T47D (cell line): ENCODE data around the gene MLLT10.

Source experiments
- DNase-seq, 2 experiments: peaks; one replicate each; pipeline versions ENCODE4 v3.0.0 to v3.0.0-alpha.2; 2011 to 2012; ENCODE audit warnings: low read depth in 1 of 2, low spot score in 1 of 2
- JUND ChIP-seq: IDR thresholded peaks from 2 replicates; pipeline ENCODE4 v1.6.1; 2012; ENCODE audit warnings: low read depth
- in situ Hi-C: cut with HindIII; loops from 2 replicates; pipeline ENCODE4 v1.10.0; 2016; ENCODE audit warnings: low sequenced_read_pairs, low pct_unique_long_range_greater_than_20kb

The MLLT10 gene

DNA sequence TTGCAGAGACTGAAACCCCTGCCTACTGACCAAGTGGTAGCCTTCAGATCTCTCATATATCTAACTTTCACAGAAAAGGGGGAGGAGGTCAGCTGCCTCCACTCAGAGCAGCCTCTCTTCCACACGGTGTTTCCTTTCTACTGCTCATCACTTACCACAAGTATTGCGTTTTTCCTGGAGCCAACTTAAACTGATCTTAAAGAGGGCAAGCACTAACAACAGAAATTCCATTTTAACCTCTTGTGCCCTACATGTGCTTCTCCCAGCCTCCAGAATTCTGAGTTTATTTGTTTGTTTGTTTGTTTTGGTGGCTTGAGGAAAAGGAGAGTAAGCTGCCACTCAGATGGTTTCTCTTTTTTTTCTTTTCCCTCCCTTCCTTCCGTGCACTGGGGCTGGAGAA, 27.7 kb upstream of the MLLT10 start:
- TF ChIP-seq JUND, result no peak
- in situ Hi-C loops, result no loop called here
- DNase-seq, result no peak

DNA sequence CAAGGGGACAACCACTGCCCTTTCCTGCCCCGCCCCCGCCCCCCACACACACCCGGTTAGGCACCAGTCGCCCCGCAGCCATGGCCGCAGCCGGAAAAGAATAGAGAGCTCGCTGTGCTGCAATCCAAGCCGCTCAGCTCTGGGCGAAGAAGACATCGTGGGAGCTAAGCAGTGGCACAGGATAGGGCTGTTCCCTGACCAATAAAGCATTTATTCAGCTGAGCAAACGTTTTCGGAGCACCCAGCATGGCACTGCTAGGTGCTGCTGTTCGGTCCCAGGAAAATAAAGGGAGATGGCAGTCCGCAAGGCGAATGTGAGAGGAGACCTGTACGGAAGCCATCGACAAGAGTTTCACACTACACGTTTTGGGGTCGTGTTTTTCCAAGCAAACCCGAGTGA, 26.9 kb upstream of the MLLT10 start:
- no peak for TF ChIP-seq JUND
- in situ Hi-C loops, result no loop called here
- no peak for DNase-seq

DNA sequence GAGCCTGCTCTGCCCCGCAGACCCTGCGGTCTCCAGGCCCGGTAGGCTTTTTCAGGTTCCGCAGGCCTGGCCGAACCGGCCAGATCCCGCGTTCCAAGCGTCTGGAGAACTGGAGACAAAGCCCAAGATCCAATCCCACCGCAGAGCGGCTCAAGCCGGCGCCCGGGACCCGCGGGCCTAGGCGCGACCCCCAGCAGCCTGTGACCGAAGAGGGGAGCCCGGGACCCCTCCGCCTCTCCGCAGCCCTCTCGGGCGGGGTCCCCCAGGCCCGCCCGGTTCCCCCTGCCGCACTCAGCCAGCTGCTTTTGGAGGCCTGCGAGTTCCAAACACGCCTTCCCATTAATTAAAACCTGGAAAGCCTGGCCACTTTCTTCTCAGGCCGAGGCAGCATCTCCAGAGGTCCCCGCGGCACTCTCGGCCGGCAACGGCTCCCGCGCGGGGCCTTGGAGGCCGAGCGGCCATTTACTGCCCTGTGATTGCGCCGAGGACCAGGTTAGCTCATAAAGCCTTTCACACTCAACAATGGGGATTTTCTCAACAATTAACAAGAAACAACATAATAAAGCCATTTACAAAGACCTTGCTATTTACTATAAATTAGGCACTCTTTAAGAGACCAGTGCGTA, 25.2 kb upstream of the MLLT10 start:
- in situ Hi-C loops, result no loop called here
- DNase-seq, result no peak
- no peak for TF ChIP-seq JUND

DNA sequence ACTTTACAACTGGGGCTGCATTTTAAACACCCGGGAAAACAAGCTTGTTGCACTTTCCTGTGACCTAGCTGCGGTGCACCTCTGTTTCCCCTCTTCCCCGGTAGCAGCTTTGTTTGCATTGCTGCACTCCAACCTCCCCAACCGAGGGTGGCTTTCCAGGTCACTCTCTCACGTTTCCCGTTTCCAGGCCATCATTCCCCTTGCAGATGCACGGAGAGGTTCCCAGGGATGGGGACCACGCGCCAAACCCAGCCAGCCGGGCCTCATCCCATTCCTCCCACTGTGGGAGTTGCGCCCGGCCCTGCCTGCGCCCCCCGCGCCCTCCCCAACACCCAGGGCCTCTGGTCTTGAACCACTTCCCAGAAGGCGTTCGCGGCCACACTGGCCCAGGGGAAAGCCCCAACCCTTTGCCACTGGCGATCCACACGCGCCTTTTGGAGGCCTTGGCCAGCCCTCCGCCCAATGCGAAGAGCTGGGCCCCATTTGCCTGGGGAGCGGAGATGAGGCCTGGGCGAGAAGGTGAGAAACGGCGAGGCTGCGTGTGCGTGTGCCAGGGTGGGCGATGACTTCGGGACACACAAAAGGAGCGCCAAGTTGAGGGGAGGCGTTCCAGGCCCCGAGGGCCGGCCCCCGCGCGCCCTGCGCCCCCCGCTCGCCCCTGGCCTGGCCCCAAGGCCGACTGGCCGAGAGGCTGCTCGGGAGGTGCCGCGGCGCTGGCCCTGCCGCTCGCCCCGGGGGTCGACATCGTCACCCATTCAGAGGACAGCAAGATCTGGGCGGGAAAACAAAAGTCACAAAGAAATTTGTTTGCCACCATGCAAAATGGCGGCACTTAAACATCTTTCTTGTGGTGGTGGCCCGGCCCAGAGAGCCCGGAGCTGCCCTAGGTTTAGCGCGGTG, 24.4 kb upstream of the MLLT10 start:
- DNase-seq, result no peak
- TF ChIP-seq JUND, result no peak
- in situ Hi-C loops, result no loop called here

DNA sequence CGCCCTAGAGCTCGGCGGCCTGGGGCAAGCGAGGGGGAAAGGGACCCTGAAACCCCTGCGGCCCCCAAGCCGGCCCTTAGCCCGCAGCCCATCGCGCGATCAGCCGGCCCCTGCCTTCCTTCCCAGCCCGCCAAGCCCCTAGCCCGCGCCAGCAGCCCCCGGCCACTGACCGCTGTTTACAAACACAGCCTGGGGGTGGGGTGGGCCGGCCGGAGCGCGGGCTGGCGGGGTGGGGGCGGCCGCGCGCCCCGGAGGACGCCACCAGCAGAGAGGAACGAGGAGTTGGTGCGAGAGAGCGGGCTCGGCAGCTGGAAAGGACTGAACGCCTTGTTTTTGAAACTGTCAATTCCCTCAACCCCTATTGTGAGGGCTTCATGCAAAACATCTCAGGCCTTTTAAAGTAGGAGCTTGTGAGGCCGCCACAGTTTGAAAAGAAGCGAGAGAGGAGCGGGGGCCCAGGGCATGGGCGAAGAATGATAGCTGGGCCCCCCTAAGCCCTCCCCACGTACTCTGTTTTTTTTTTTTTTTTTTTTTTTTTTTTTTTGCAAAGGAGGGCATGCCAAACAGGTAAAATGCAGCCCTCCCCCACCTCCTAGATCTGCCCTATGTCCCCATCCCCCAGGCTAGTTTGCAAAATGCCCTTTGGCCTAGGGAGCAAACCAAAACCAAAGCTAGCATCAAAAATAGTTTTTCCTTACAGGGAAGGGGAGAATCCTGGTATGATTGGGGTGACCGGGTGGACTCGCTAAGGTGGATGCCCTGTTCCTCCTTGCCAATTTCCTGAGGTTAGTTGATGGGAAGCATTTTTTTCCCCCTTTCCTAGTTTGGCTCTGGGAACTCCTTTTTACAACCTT, 23.6 kb upstream of the MLLT10 start:
- in situ Hi-C loops, result no loop called here
- TF ChIP-seq JUND, result no peak
- no peak for DNase-seq

DNA sequence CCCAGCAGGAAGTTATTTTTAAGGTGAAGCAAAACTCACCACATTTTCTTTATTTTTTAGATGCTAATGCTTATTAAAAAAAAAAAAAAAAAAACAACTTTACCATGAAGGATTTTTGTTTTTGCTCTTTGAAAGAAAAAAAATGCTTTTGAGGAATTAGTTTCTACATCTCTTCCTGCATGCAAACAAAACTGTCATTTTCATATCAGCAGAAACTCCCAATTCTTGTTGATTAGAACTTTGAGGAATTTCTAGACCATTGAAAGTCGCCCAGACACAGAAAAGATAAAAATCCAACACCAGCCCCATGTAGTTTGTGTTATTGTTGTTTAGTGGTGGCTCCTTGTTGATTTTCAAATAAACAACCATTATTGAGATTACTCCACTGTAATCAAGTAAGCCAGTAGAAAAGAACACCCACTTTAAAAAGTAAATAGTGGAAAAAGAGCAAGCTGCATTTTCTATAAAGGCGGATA, 22.9 kb upstream of the MLLT10 start:
- no peak for DNase-seq
- no peak for TF ChIP-seq JUND
- in situ Hi-C loops, result no loop called here

DNA sequence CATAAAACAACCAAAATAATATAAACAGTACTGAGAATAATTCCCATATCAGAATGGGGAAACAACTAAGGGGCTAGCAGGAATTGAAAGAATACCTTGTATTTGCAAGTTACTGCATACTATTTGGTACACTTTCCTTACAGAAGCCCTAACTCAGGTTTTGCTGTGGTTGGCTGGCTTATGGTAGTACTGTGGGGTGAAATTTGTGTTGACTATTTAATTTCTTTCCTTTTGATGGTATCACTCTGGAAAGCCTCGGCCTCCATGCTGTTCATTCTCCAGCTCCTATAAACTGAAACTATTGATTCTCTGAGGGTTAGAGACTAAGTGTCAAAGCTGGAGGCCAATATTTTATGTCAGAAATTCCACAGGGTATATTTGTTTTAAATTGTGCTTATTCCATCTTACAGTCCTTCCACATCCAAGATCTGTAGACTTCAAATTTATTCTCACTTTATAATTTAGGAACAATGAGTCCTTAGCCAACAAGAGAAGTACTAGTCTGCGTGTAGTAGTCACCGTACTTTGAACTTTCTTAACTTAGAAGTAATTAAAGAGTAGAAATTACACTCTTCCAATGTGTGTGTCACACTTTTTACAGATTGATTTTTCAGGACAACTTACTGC, 22.0 kb upstream of the MLLT10 start:
- DNase-seq, result no peak
- TF ChIP-seq JUND, result no peak
- in situ Hi-C loops, result no loop called here

DNA sequence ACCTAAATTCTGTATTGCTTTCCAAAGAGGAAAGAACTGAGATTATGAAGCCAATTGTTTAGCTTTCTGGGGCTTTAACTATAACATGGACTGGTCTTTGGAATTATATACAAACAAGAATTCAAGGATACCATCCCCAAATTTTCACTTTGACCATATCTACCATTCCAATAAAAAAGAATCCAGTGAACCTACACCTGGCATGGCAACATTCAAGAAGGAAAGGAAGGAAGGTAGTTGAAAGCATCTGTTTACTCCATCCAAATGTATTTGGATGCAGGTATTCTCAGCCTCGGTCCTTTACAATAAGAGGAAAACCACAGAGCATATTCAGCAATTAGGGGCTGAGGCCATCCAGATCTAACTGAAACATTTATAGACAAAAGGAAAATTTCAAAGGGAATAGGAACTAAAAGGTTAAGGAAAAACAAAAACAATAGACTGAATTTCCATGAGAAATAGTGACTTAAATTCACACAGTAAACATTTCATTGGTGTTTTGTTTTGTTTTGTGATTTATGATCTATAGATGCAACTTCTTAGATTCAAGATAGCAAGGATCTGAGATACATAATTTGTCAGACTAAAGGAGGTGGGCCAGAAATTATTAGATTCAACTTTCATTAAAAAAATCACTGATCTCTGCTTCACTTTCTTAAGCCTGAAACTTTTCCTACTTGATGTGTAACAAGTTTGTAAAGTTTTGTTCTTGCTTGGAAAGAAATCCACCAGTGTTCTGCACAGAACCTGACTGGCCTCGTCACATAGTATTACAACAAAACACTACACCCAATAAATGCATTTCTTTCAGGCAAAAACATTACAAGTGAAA, 21.2 kb upstream of the MLLT10 start:
- in situ Hi-C loops, result no loop called here
- no peak for TF ChIP-seq JUND
- no peak for DNase-seq

DNA sequence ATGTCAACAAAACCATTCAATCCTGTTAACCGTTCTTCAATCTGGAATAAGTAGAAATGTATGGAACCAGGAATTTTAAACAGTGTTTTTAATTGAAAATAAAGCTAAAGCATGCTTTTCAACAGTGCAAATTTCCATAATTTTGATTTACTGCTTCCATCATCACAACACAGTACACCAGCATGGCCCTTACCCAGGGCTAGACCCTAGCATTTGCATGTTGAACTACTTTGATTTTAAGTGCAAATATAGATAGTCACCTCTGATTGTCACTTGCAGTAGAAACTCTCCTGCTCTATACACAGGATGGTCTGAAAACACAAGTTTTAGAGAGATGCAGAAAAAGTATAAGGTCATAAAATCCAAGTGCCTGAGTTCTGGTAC, 20.6 kb upstream of the MLLT10 start:
- in situ Hi-C loops, result no loop called here
- DNase-seq, result no peak
- TF ChIP-seq JUND, result no peak

DNA sequence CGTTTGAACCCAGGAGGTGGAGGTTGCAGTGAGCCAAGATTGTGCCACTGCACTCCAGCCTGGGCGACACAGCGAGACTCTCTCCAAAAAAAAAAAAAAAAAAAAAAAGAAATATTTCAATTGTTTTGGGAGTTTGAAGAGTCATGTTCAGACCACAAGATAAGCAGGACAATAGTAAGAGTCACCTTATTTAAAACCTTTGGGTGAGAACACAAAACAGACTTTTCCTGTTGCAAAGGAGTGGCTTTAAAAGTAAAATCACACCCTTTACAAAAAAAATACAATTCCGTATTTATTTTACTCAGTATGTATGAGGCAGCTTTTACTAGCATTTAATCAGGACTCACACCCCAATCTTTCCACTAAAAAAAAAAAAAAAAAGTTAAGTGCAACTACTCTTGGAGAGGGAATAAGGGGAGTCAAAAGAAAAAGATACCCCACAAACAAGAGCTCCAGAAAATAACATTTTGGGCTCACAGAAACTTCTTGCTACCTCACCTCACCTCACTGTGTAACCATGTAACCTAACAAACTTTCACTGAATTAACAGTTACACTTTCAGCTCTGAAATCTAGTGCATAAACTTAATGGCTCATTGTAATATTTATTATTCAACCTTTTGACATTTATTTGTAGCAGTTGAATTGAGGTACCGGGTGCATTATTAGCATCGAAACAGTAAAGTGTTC, 19.8 kb upstream of the MLLT10 start:
- no peak for DNase-seq
- in situ Hi-C loops, result no loop called here
- no peak for TF ChIP-seq JUND

DNA sequence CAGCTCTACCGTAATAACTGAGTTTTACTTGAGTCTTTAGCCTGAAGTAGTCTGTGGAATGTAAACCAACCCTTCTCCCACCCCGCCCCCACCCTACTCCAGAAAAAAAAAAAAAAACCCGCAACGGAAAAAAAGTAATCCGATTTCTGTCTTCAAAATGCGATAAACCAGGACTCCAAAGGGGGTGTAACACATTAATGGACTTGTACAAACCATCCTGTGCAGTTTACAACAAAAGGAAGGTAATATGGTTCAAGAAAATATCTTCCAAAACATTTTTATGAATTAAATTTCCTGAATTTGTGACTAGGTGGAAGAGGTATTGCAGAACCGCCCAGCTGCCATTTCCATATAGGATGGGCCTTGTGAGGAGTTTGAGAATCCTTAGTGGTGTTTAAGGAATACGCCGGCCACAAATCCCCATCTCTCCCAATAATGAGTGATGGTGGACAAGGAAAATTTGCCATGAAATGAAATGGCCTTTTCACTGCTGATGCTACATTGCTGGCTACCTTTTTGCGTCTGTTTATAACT, 19.1 kb upstream of the MLLT10 start:
- in situ Hi-C loops, result no loop called here
- DNase-seq, result no peak
- TF ChIP-seq JUND, result no peak
